Upper lobe of left lung (tissue), 6 donors: Measurements from ENCODE around the gene COG7. TPM values are rescaled to one million over a fixed set of nuclear protein-coding genes. Genes with fewer than 3 reads are reported as not detected.

Experiments used
- ATAC-seq, 2 donors: fragments of 200-7000 bp; cut with Tn5 transposase; one replicate each; pipeline ENCODE4 v1.9.1; 2022; ENCODE audit warnings: mild to moderate bottlenecking in 2 of 2, moderate library complexity in 2 of 2; ENCODE audit not compliant: low FRiP score in 2 of 2
- DNase-seq, 2 donors: peaks; one replicate each; pipeline ENCODE4 v3.0.0-alpha.2; 2019 to 2020
- H3K27ac ChIP-seq, 4 donors: fragments of 200-600 bp; sonication (generic); one replicate each; pipeline ENCODE4 v1.5.1; 2016 to 2019
- H3K27me3 ChIP-seq, 4 donors: fragments of 200-600 bp; sonication (generic); one replicate each; pipeline ENCODE4 v1.5.1; 2017 to 2019
- H3K36me3 ChIP-seq, 4 donors: fragments of 200-600 bp; sonication (generic); one replicate each; pipeline ENCODE4 v1.5.1; 2016 to 2019
- H3K4me1 ChIP-seq, 4 donors: fragments of 200-600 bp; sonication (generic); one replicate each; pipeline ENCODE4 v1.5.1; 2018 to 2019
- H3K4me3 ChIP-seq, 4 donors: fragments of 200-600 bp; sonication (generic); one replicate each; pipeline ENCODE4 v1.5.1; 2017 to 2019; ENCODE audit warnings: mild to moderate bottlenecking in 2 of 4, moderate library complexity in 1 of 4
- H3K9me3 ChIP-seq, 4 donors: fragments of 200-600 bp; sonication (generic); one replicate each; pipeline ENCODE4 v1.5.1; 2018 to 2019
- CTCF ChIP-seq, 6 experiments: fragments of 450-650 bp in 4 of 6; fragments of 200-600 bp in 2 of 6; sonication (generic) in 2 of 6; IDR thresholded peaks; one replicate each; pipeline ENCODE4 v1.5.1; 2016 to 2019; ENCODE audit warnings: antibody characterized with exemption in 6 of 6
- EP300 ChIP-seq, 4 donors: sonication (generic); formaldehyde crosslinking; IDR thresholded peaks; one replicate each; pipeline ENCODE4 v1.5.1; 2017; ENCODE audit warnings: antibody characterized with exemption in 4 of 4, control low read depth in 2 of 4
- POLR2A ChIP-seq, 4 donors: fragments of 450-650 bp; IDR thresholded peaks; one replicate each; pipeline ENCODE4 v1.5.1; 2016 to 2017; ENCODE audit warnings: antibody characterized with exemption in 4 of 4, mild to moderate bottlenecking in 2 of 4
- POLR2AphosphoS5 ChIP-seq, 2 donors: sonication (generic); formaldehyde crosslinking; IDR thresholded peaks; one replicate each; pipeline ENCODE4 v1.5.1; 2017; ENCODE audit warnings: antibody characterized with exemption in 2 of 2
- WGBS, 2 donors: methylation state at CpG; one replicate each; pipeline ENCODE4 v1.1.5; 2017 to 2018; 5-methylcytosine and 5-hydroxymethylcytosine counted together
- total RNA-seq, 6 donors: library from RNA; depleted of rRNA in 4 of 6; stranded (reverse); fragments of >200 nt in 4 of 6; gene quantifications; one replicate each; pipeline versions ENCODE4 v1.1.0 to v1.2.1, GENCODE V29; 2016 to 2021
- donor health status: DM: no; HTN: no; CAD: no; lungs with moderate emphysema.
- donor health status: DM: no; HTN: yes; CAD: no; lungs with severe emphysema.

COG7 gene
- total RNA-seq, 6 donors from 2014 or later, result 16.9 to 61.8 (median 24.8) TPM

DNA sequence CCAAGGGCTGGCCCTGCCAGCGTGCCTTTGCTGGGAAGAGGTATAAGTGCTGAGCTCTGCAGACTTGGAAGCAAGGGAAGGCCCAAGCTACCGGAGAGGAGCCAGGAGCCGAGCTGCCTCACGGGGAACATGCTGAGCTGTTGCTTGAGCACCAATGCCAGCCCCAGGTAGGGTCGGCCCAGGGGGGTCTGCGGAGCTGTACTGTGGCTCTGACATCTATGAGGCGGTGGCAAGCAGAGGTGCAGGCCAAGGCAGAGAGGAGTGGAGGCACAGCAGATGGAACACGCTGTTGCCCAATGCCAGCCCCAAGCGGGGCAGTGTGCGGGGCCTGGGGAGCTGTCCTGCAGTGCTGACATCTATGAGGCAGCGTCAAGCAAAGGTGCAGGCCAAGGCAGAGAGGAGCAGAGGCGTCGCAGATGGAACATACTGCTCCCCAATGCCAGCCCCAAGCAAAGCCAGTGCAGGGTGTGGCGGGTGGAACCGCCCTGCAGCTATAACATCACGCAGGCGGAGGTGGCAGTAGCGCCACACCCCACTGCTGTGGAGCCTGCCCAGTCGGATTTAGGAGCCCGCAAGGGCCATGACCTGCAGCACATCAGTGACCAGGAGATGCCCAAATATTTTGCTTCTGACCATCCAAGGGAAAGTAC lies 47.3 kb upstream of the COG7 start:
- no peak for TF ChIP-seq CTCF (IDR thresholded peaks at IDR 0.05)
- TF ChIP-seq POLR2A (IDR thresholded peaks at IDR 0.05), result no peak
- no peak for TF ChIP-seq EP300 (IDR thresholded peaks at IDR 0.05)
- Histone ChIP-seq H3K4me1 (peaks cover 61 to 86% (median 70%) of the 10 kb centered on the region in 4 donors), H3K9me3 (no peaks in the 10 kb centered on the region), H3K27ac (peak overlapping the region in 2 of 4 donors; percentile 2 to 21), H3K4me3 (no peak overlapping the region), H3K36me3 (peaks cover 0 to 12% (median 2%) of the 10 kb centered on the region in 4 donors), H3K27me3 (no peaks in the 10 kb centered on the region)
- peak in 1 of 2 donors; percentile 69 for DNase-seq
- ATAC-seq, result no peak
- WGBS, 2 donors, result 86 to 94% methylated on average over 15 to 20 of the region's 20 CpGs

DNA sequence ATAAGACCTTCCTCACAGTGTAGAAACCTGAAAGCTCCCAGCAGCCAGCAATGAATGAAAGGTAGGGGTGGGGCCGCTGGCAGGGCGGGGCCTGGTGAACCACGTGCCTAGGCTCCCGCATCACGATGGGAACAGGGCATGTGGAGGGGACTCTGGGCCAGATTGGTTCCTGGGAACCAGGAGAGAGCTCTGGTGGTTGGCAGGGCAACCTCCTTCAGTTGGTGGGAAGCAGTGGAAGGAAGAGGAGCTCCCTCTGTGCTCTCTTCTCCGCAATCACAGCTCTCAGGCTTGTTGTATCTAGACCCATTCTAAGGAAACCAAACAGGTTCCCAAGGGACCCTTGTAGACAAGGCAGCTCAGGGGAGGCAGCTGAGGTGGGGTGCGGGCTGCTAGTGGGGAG lies 46.8 kb upstream of the COG7 start:
- Histone ChIP-seq H3K27ac (peak overlapping the region in 1 of 4 donors; percentile 2), H3K4me1 (peaks cover 56 to 81% (median 65%) of the 10 kb centered on the region in 4 donors), H3K4me3 (no peak overlapping the region), H3K27me3 (no peaks in the 10 kb centered on the region), H3K9me3 (no peaks in the 10 kb centered on the region), H3K36me3 (peaks cover 0 to 16% (median 5%) of the 10 kb centered on the region in 4 donors)
- TF ChIP-seq EP300 (IDR thresholded peaks at IDR 0.05) (no peak), CTCF (IDR thresholded peaks at IDR 0.05) (no peak), POLR2AphosphoS5 (IDR thresholded peaks at IDR 0.05) (no peak), POLR2A (IDR thresholded peaks at IDR 0.05) (no peak)
- ATAC-seq, result no peak
- 83 to 84% methylated on average over 6 to 7 of the region's 7 CpGs for WGBS, 2 donors
- peak in 1 of 2 donors; percentile 69 for DNase-seq

GRCh38 chr16:23498863-23499262 lies 45.9 kb upstream of the COG7 start:
- peaks cover 47 to 71% (median 58%) of the 10 kb centered on the region in 4 donors for H3K4me1 ChIP-seq
- ATAC-seq, result no peak
- no peaks in the 10 kb centered on the region for H3K9me3 ChIP-seq
- no peak overlapping the region for H3K4me3 ChIP-seq
- WGBS, 2 donors, result 90 to 92% methylated on average over 11 of the region's 11 CpGs
- no peak overlapping the region for H3K27ac ChIP-seq
- no peak for TF ChIP-seq EP300 (IDR thresholded peaks at IDR 0.05)
- TF ChIP-seq POLR2A (IDR thresholded peaks at IDR 0.05), result no peak
- TF ChIP-seq POLR2AphosphoS5 (IDR thresholded peaks at IDR 0.05), result no peak
- TF ChIP-seq CTCF (IDR thresholded peaks at IDR 0.05), result no peak
- peaks cover 0 to 25% (median 11%) of the 10 kb centered on the region in 4 donors for H3K36me3 ChIP-seq
- H3K27me3 ChIP-seq, result no peaks in the 10 kb centered on the region
- DNase-seq, result no peak

- 65 to 78% methylated on average over 6 of the region's 6 CpGs for WGBS, 2 donors
- H3K4me1 ChIP-seq, result peaks cover 45 to 73% (median 56%) of the 10 kb centered on the region in 4 donors
- peaks cover 9 to 39% (median 25%) of the 10 kb centered on the region in 4 donors for H3K36me3 ChIP-seq
- peak overlapping the region; percentile 72 to 86 (median 82) for H3K27ac ChIP-seq
- H3K4me3 ChIP-seq, result peak overlapping the region in 1 of 4 donors; percentile 18
- H3K27me3 ChIP-seq, result no peaks in the 10 kb centered on the region
- ATAC-seq (no peak), DNase-seq (no peak)
- no peaks in the 10 kb centered on the region for H3K9me3 ChIP-seq
- TF ChIP-seq CTCF (IDR thresholded peaks at IDR 0.05), result no peak
- no peak for TF ChIP-seq POLR2AphosphoS5 (IDR thresholded peaks at IDR 0.05)
Measured at GRCh38 chr16:23497543-23497868, 44.5 kb upstream of the COG7 start.
